ENCODE data around the gene PLXND1.
A peak's percentile ranks its signal among the peaks of the same experiment; 100 is the strongest.

Gene PLXND1

GRCh38 chr3:129561619-129562248 is 44.7 kb downstream of the PLXND1 start:
- no peak for TF ChIP-seq CTCF (IDR thresholded peaks at IDR 0.05; ENCODE audit: control insufficient read depth, insufficient read depth, low read depth, low read length, missing control alignments)
- H3K4me3 ChIP-seq (ENCODE audit: control insufficient read depth, low read depth, low read length) = no peak overlapping the region
- DNase-seq (ENCODE audit: low read depth) = no peak

GRCh38 chr3:129560911-129561594 is 45.4 kb downstream of the PLXND1 start:
- H3K4me3 ChIP-seq (ENCODE audit: control insufficient read depth, low read depth, low read length) = peak overlapping the region; percentile 7
- no peak for TF ChIP-seq CTCF (IDR thresholded peaks at IDR 0.05; ENCODE audit: control insufficient read depth, insufficient read depth, low read depth, low read length, missing control alignments)

GRCh38 chr3:129560269-129560787 is 46.1 kb downstream of the PLXND1 start:
- peak; percentile 29 for DNase-seq (ENCODE audit: low read depth)
- no peak for TF ChIP-seq CTCF (IDR thresholded peaks at IDR 0.05; ENCODE audit: control insufficient read depth, insufficient read depth, low read depth, low read length, missing control alignments)
- peak overlapping the region; percentile 29 for H3K4me3 ChIP-seq (ENCODE audit: control insufficient read depth, low read depth, low read length)

More at GRCh38 chr3:129560911-129561594, 45.4 kb downstream of the PLXND1 start:
- DNase-seq (ENCODE audit: low read depth) = peak; percentile 51

- DNase-seq (ENCODE audit: low read depth) = no peak
- H3K4me3 ChIP-seq (ENCODE audit: control insufficient read depth, low read depth, low read length) = no peak overlapping the region
- no peak for TF ChIP-seq CTCF (IDR thresholded peaks at IDR 0.05; ENCODE audit: control insufficient read depth, insufficient read depth, low read depth, low read length, missing control alignments)
Observed at GRCh38 chr3:129559565-129560079, 46.9 kb downstream of the PLXND1 start.

GRCh38 chr3:129558772-129559564 is 47.5 kb downstream of the PLXND1 start:
- TF ChIP-seq CTCF (IDR thresholded peaks at IDR 0.05; ENCODE audit: control insufficient read depth, insufficient read depth, low read depth, low read length, missing control alignments) = no peak
- peak; percentile 43 for DNase-seq (ENCODE audit: low read depth)
- no peak overlapping the region for H3K4me3 ChIP-seq (ENCODE audit: control insufficient read depth, low read depth, low read length)

- no peak for TF ChIP-seq CTCF (IDR thresholded peaks at IDR 0.05; ENCODE audit: control insufficient read depth, insufficient read depth, low read depth, low read length, missing control alignments)
- DNase-seq (ENCODE audit: low read depth) = no peak
- H3K4me3 ChIP-seq (ENCODE audit: control insufficient read depth, low read depth, low read length) = no peak overlapping the region
Observed at GRCh38 chr3:129558081-129558771, 48.2 kb downstream of the PLXND1 start.
